Activated naive CD4-positive, alpha-beta T cell treated with anti-CD3 and anti-CD28 coated beads, Interleukin-2, amount 50 U/mL, for 72 hours (primary cell): ENCODE measurements around the gene HP. TPM values are rescaled to one million over a fixed set of nuclear protein-coding genes. Genes with fewer than 3 reads are reported as not detected.
"Not testable (repeated sequence)": the region's sequence is repeated elsewhere in the genome, so short reads cannot be mapped to it uniquely, and the experiment has no call there.

Source experiments
- ATAC-seq, 2 donors: fragments of 150-1000 bp; cut with Tn5 transposase; 2 replicates each; pipeline ENCODE4 v1.10.0; 2021; ENCODE audit warnings: mild to moderate bottlenecking in 2 of 2, moderate library complexity in 2 of 2
- DNase-seq, 2 donors: peaks; one replicate each; pipeline ENCODE4 v3.0.0; 2021 to 2022; ENCODE audit warnings: low spot score in 2 of 2
- H3K27ac Mint-ChIP-seq, 2 donors: one replicate each; pipeline ENCODE4 v1.8.0; 2022; ENCODE audit warnings: mild to moderate bottlenecking in 2 of 2, mixed read lengths in 2 of 2
- H3K36me3 Mint-ChIP-seq, 2 donors: one replicate each; pipeline ENCODE4 v1.8.0; 2022; ENCODE audit warnings: mixed read lengths in 2 of 2
- H3K9me3 Mint-ChIP-seq, 2 donors: one replicate each; pipeline ENCODE4 v1.8.0; 2022; ENCODE audit warnings: mixed read lengths in 2 of 2
- total RNA-seq, 2 donors: library from RNA; stranded (reverse); gene quantifications; one replicate each; pipeline ENCODE4 v1.2.3, GENCODE V29; 2022

The HP gene
- total RNA-seq: not detected

GRCh38 chr16:72054254-72054847 lies at the start of gene HP:
HP (plus strand) TSS chr16:72054505; CDS start chr16:72054653, 148 bp downstream.
- not testable (repeated sequence) for H3K27ac Mint-ChIP-seq, H3K9me3 Mint-ChIP-seq, H3K36me3 Mint-ChIP-seq, ATAC-seq, DNase-seq

- ATAC-seq, H3K9me3 Mint-ChIP-seq, DNase-seq: not testable (repeated sequence)
- Mint-ChIP-seq H3K36me3 (peaks cover 14 to 15% of the 10 kb centered on the region in 2 donors), H3K27ac (peak overlapping the region; percentile 44 to 92)
Measured at GRCh38 chr16:72008065-72008423, 46.3 kb upstream of the HP start.

- DNase-seq (peak; percentile 97 to 99), ATAC-seq (peak; percentile 99)
- peak within 1 kb of the TSS; percentile 92 to 94 for H3K27ac Mint-ChIP-seq
- no peaks in the 10 kb centered on the region for H3K9me3 Mint-ChIP-seq
- H3K36me3 Mint-ChIP-seq: peaks cover 14 to 15% of the 10 kb centered on the region in 2 donors
Measured at GRCh38 chr16:72008424-72009216, 45.7 kb upstream of the HP start, which contains the start of gene DHODH. DHODH (plus strand) TSS chr16:72008744; CDS start chr16:72008765, 21 bp downstream.

GRCh38 chr16:72009779-72010178 lies 44.5 kb upstream of the HP start:
- Mint-ChIP-seq H3K27ac (peak overlapping the region in 1 of 2 donors; percentile 7), H3K36me3 (peaks cover 14 to 15% of the 10 kb centered on the region in 2 donors), H3K9me3 (no peaks in the 10 kb centered on the region)
- ATAC-seq (no peak), DNase-seq (no peak)

- ATAC-seq (no peak), DNase-seq (no peak)
- no peaks in the 10 kb centered on the region for H3K9me3 Mint-ChIP-seq
- H3K36me3 Mint-ChIP-seq: peaks cover 14 to 15% of the 10 kb centered on the region in 2 donors
- H3K27ac Mint-ChIP-seq: peak overlapping the region; percentile 59 to 92
Measured at GRCh38 chr16:72012607-72013006, 41.7 kb upstream of the HP start.

- peak overlapping the region; percentile 59 to 92 for H3K27ac Mint-ChIP-seq
- DNase-seq (peak in 1 of 2 donors; percentile 33), ATAC-seq (peak in 1 of 2 donors; percentile 12)
Measured at GRCh38 chr16:72013389-72013788, 40.9 kb upstream of the HP start.

GRCh38 chr16:72013888-72014581 lies 40.3 kb upstream of the HP start:
- Mint-ChIP-seq H3K9me3 (no peaks in the 10 kb centered on the region), H3K36me3 (peaks cover 6 to 8% of the 10 kb centered on the region in 2 donors), H3K27ac (peak overlapping the region in 1 of 2 donors; percentile 92)
- ATAC-seq: peak in 1 of 2 donors; percentile 3
- DNase-seq: no peak

More at GRCh38 chr16:72013389-72013788, 40.9 kb upstream of the HP start:
- no peaks in the 10 kb centered on the region for H3K9me3 Mint-ChIP-seq
- peaks cover 13 to 14% of the 10 kb centered on the region in 2 donors for H3K36me3 Mint-ChIP-seq

GRCh38 chr16:72014675-72015074 lies 39.6 kb upstream of the HP start:
- Mint-ChIP-seq H3K36me3 (peaks cover 6 to 8% of the 10 kb centered on the region in 2 donors), H3K9me3 (no peaks in the 10 kb centered on the region), H3K27ac (no peak overlapping the region)

GRCh38 chr16:72015124-72015523 lies 39.2 kb upstream of the HP start:
- no peaks in the 10 kb centered on the region for H3K9me3 Mint-ChIP-seq
- ATAC-seq: no peak
- peaks cover 2 to 4% of the 10 kb centered on the region in 2 donors for H3K36me3 Mint-ChIP-seq
- peak overlapping the region in 1 of 2 donors; percentile 30 for H3K27ac Mint-ChIP-seq
- DNase-seq: no peak

More at GRCh38 chr16:72014675-72015074, 39.6 kb upstream of the HP start:
- no peak for ATAC-seq
- DNase-seq: no peak

- peaks cover 6 to 14% of the 10 kb centered on the region in 2 donors for H3K36me3 Mint-ChIP-seq
- no peaks in the 10 kb centered on the region for H3K9me3 Mint-ChIP-seq
- ATAC-seq (no peak), DNase-seq (no peak)
- H3K27ac Mint-ChIP-seq: no peak overlapping the region
Measured at GRCh38 chr16:72018470-72018869, 35.8 kb upstream of the HP start.

- no peak for ATAC-seq
- H3K27ac Mint-ChIP-seq: no peak overlapping the region
- no peaks in the 10 kb centered on the region for H3K9me3 Mint-ChIP-seq
- peaks cover 13 to 15% of the 10 kb centered on the region in 2 donors for H3K36me3 Mint-ChIP-seq
- DNase-seq: no peak
Measured at GRCh38 chr16:72021043-72021442, 33.3 kb upstream of the HP start.

GRCh38 chr16:72022127-72022526 lies 32.2 kb upstream of the HP start:
- peak overlapping the region in 1 of 2 donors; percentile 58 for H3K27ac Mint-ChIP-seq
- H3K36me3 Mint-ChIP-seq: peaks cover 13 to 15% of the 10 kb centered on the region in 2 donors
- no peak for DNase-seq
- ATAC-seq: no peak
- no peaks in the 10 kb centered on the region for H3K9me3 Mint-ChIP-seq

- ATAC-seq (no peak), DNase-seq (no peak)
- no peaks in the 10 kb centered on the region for H3K9me3 Mint-ChIP-seq
- H3K27ac Mint-ChIP-seq: peak overlapping the region in 1 of 2 donors; percentile 58
- peaks cover 13 to 15% of the 10 kb centered on the region in 2 donors for H3K36me3 Mint-ChIP-seq
Measured at GRCh38 chr16:72023962-72024361, 30.3 kb upstream of the HP start.

GRCh38 chr16:72024862-72025382 lies 29.4 kb upstream of the HP start:
- DNase-seq (no peak), ATAC-seq (no peak)
- peaks cover 13 to 15% of the 10 kb centered on the region in 2 donors for H3K36me3 Mint-ChIP-seq
- H3K27ac Mint-ChIP-seq: peak overlapping the region in 1 of 2 donors; percentile 64
- H3K9me3 Mint-ChIP-seq: no peaks in the 10 kb centered on the region

- no peaks in the 10 kb centered on the region for H3K9me3 Mint-ChIP-seq
- ATAC-seq: no peak
- DNase-seq: no peak
- H3K36me3 Mint-ChIP-seq: peaks cover 13 to 15% of the 10 kb centered on the region in 2 donors
- H3K27ac Mint-ChIP-seq: peak overlapping the region in 1 of 2 donors; percentile 64
Measured at GRCh38 chr16:72025404-72026114, 28.7 kb upstream of the HP start.
